Glomerular endothelial cell (primary cell): ENCODE data around the gene AKAP9. TPM values are rescaled to one million over a fixed set of nuclear protein-coding genes. Genes with fewer than 3 reads are reported as not detected.
"Not testable (repeated sequence)": the region's sequence is repeated elsewhere in the genome, so short reads cannot be mapped to it uniquely, and the experiment has no call there.

Experiments
- DNase-seq: peaks from one replicate; pipeline ENCODE4 v3.0.0-alpha.2; 2011; ENCODE audit warnings: low read depth, low spot score; ENCODE audit errors: extremely low read depth
- total RNA-seq: library from RNA; depleted of rRNA; stranded (reverse); fragments of >200 nt; gene quantifications from 2 replicates; pipeline ENCODE4 v1.2.3, GENCODE V29; 2015

AKAP9 gene
- total RNA-seq, 1 donor from 2014 or later = 37.7 TPM

- not testable (repeated sequence) for DNase-seq
Measured at GRCh38 chr7:91944970-91945369, 4.3 kb downstream of the AKAP9 start.

- no peak for DNase-seq
Measured at GRCh38 chr7:91945476-91945875, 4.8 kb downstream of the AKAP9 start.

DNA sequence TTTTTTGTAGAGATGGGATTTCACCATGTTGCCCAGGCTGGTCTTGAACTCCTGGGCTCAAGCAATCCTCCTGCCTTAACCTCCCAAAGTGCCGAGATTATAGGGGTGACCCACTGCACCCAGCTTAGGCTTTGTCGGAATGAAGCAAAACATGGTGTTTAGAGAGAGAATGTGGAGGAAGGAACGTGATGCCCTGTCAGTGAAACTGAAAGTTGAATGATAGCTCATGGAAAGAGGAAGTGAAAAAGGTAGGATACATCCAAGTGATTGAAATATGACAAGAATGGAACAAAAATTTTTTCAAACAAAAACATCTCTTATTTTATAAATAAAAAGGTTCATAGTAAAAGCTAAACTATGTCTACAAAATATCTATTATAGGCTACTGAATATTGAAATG, 5.9 kb downstream of the AKAP9 start:
- no peak for DNase-seq

- DNase-seq = no peak
Measured at GRCh38 chr7:91947948-91948347, 7.3 kb downstream of the AKAP9 start.

DNA sequence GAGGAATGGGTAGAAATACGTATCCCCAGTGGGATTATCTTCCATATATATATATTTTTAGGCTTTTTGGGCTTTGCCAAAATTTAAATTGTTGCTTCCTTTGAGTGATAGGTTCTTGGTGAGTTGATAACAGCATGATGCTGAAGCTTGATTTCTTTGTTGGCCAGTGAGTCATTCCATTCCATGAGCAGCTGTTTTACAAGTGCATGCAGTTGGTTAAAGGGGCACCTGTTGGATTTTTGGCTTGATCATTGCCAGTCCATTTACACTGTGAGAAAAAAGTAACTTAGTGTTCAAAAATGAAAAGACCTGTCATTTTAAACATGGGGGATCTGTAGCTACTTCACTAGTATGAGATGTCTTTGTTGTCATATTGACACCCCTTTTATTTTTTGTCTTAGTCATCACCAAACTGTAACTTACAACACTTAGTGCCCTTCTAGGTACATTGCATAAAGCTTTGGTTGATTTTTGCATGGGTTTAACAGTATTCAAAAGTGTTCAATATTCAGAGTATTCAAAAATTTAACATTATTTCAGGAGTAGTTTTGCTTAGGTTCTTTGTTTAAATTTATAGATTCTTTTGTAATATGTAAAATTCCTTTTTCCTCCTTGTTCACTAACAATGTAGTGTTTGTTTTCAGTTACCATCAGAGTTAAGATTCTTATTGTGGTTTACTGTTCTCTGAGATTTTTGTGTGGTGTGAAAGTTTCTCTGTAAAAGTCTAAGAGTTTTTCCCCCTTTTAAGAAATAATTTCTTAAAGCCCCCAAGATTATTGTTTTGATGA, 8.8 kb downstream of the AKAP9 start:
- DNase-seq = no peak

DNA sequence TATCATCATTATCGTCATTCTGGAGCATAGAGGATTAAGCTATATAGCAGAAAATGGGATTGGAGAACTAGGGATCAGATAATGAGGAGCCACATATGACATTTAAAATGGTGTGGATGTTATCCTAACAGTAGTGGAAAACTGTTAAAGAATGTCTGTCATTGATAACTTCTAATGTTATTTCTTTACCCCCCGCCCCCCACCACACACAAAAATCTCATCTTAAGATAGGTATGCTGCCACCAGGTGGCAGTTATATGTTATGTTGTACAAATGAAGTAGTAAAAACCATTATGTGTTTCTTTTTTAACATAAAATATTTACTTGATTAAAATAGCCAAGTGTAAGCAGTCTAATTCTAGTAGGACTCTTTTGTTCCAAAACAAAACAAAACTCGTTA, 13.0 kb downstream of the AKAP9 start:
- DNase-seq = no peak

DNA sequence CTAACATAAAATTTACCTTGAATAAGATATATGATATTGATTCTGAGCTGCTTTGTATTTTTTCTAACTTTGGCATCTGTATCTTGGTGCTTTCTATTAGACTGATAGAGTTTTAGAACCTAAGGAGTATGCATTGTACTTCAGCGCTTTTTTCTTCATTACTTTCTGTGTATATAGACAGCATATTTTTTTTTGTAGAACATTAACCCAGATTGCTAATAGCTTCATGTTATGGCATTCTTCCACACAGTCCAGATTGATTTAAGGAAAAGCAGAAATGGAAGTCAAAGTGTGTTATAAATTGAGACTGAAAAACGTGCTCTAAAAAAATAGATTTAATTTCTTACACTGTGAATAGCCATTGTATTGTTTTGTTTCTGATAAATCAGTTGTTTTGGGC, 15.8 kb downstream of the AKAP9 start:
- not testable (repeated sequence) for DNase-seq

DNA sequence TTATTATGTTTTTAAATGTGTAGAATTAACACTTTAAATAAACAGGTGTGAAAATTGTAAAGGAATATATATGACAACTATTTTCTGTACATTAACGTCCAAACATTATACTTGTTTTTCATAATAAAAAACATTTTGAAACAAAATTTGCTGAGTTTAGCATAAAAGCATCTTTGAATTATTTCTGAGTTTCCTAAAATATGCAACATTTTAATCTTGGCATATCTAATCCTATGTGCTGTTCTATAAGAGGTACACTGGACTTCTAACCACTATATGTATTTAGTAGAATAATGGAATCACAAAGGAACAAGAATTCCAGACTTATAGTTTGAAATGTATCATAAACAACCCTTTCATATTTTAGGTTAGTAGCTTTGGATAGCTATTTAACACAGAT, 16.6 kb downstream of the AKAP9 start:
- DNase-seq = no peak

DNA sequence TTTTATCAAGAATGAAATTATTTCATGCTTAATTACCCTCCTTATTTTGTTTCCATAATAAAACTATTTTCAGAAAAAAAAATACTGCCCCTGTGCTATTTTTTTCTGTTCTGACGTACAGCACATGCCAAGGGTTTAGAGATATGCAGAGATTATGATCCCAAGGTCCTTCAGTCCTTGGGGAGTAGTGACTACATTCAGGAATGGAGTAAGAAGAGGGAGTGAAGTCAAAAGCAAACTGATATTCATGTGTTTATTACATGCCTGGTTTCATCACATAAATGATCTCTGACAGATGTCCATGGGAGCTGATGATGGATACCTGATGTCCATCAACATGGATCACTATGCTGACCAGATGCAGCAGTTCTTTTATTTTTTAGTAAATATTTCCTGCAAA, 17.2 kb downstream of the AKAP9 start:
- no peak for DNase-seq

- DNase-seq = no peak
Measured at GRCh38 chr7:91959023-91959422, 18.4 kb downstream of the AKAP9 start.

DNA sequence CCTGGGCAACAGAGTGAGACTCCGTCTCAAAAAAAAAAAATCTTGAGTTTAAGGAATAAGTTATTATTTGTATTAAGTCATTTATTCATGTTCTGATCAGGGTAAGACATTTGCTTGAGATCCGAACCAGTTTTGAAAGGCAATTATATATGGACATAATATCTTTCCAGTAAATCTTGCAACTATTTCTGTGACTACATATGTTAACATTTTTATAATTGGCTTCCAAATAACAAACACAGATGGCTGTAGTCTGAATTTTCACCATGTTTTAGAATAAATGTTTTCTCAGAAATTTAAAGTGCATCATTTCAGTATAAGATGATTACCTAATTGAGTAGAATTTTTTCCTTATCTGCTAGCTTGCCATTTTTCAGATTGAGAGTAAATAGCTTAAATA, 21.2 kb downstream of the AKAP9 start:
- no peak for DNase-seq

GRCh38 chr7:91962419-91962818, 21.8 kb downstream of the AKAP9 start:
- DNase-seq = no peak

DNA sequence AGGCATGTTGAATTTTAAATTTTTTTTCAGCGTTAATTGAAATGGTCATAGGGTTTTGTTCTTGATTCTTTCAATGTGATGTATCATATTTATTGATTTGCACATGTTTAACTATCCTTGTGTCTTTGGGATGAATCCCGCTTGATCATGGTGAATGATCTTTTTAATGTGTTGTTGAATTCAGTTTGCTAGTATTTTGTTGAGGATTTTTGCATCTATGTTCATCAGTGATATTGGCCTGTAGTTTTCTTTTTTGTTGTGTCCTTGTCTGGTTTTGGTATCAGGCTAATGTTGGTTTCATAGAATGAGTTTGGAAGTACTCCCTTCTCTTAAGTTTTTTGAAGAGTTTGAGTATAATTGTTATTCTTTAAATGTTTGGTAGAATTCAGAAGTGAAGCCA, 26.9 kb downstream of the AKAP9 start:
- DNase-seq = not testable (repeated sequence)

DNA sequence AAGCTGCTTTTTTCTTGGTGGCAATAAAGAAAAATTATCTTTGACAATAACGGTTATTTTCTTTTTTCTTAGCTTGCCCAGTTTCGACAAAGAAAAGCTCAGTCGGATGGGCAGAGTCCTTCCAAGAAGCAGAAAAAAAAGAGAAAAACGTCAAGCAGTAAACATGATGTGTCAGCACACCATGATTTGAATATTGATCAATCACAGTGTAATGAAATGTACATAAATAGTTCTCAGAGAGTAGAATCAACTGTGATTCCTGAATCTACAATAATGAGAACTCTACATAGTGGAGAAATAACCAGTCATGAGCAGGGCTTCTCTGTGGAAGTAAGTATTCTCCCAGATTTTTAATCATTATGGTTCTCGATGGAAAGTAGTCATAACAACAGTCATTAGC, 33.0 kb downstream of the AKAP9 start:
- DNase-seq = no peak

GRCh38 chr7:91974066-91974465, 33.4 kb downstream of the AKAP9 start:
- DNase-seq = no peak

- DNase-seq = no peak
Measured at GRCh38 chr7:91976743-91977142, 36.1 kb downstream of the AKAP9 start.

GRCh38 chr7:91979590-91979989, 38.9 kb downstream of the AKAP9 start:
- no peak for DNase-seq

DNA sequence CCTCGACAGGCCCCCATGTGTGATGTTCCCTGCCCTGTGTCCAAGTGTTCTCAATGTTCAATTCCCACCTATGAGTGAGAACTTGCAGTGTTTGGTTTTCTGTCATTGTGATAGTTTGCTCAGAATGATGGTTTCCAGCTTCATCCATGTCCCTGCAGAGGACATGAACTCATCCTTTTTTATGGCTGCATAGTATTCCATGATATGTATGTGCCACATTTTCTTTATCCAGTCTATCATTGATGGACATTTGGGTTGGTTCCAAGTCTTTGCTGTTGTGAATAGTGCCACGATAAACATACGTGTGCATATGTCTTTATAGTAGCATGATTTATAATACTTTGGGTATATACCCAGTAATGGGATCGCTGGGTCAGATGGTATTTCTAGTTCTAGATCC, 41.7 kb downstream of the AKAP9 start:
- not testable (repeated sequence) for DNase-seq

DNA sequence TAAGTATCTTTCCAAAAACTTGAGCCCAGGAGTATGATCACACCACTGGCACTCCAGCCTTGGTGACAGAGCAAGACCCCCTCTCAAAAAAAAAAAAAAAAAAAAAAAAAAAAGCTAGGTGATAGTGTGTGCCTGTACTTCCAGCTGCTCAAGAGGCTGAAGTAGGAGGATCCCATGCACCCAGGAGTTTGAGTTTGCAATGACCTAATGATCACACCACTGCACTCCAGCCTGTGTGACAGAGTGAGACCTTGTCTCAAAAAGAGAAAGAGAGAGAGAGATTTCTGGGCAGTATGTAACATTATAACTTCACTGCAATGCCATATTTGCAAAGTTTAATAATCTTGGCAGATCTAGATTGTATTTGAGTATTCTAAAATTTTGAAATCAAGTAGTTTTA, 47.6 kb downstream of the AKAP9 start:
- DNase-seq = no peak

DNA sequence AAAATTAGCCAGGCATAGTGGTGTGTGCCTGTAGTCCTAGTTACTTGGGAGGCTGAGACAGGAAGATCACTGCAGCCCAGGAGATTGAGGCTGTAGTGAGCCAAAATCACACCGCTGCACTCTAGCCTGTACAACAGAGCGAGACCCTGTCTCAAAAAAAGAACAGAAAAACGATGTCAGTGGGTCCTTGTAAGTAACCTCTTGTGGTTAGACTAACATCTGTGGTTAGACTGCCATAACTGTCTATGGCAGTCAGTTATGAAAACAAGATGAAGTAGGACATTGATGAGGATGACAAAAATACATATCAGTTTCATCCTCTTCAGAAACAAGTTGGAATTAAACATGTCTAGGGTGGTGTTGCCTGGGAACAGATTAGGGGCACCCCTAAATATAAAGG, 53.3 kb downstream of the AKAP9 start:
- no peak for DNase-seq

DNA sequence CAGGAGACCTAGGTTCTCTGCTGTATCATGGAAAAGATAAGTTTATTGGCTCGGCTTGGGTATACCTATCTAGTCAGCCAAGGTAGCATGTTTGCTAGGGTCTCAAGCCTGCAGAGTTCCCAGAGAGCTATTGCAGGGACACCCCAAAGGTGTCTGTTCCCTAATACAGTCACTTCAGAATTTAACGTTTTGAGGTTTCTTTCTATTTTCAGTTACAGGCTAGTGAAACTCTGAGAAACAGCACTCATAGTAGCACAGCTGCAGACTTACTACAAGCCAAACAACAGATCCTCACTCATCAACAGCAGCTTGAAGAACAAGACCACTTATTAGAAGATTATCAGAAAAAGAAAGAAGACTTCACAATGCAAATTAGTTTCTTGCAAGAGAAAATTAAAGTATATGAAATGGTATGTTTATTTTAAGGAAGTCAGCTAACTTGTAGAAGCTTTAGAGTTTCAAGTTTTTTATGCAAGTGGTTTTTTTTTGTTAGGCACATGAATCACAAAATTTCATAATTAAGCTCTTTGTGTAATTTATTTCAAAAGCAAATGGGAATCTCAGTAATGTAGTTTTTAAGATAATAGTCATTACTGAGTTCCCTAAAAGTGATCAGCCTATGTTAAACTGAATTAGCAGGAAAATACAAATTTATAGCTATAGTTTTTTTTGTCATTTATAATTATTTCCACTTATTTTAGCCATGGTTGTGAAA, 54.9 kb downstream of the AKAP9 start:
- no peak for DNase-seq
